Measurements from ENCODE around the gene BATF3. TPM values are rescaled to one million over a fixed set of nuclear protein-coding genes. Genes with fewer than 3 reads are reported as not detected.
A peak's percentile ranks its signal among the peaks of the same experiment; 100 is the strongest.

Gene BATF3
- total RNA-seq, result 1 to 10 TPM in 1 of 2 donors, under 1 TPM in 1; 0.96 to 3.3 TPM

GRCh38 chr1:212699625-212700222 lies at the start of gene BATF3:
BATF3 (minus strand) TSS chr1:212699840; CDS start chr1:212699762, 78 bp downstream.
- H3K4me3 ChIP-seq, result peak within 1 kb of the TSS; percentile 54 to 71
- DNase-seq (ENCODE audit: low spot score), result no peak
- TF ChIP-seq CTCF (IDR thresholded peaks at IDR 0.05), result no peak

GRCh38 chr1:212746546-212746945 lies 46.9 kb upstream of the BATF3 start:
- Histone ChIP-seq H3K27me3 (no peaks in the 10 kb centered on the region), H3K27ac (no peak overlapping the region), H3K4me1 (peaks cover 0 to 8% of the 10 kb centered on the region in 2 donors), H3K9me3 (no peaks in the 10 kb centered on the region), H3K36me3 (no peaks in the 10 kb centered on the region), H3K4me3 (no peak overlapping the region)
- no peak for TF ChIP-seq CTCF (IDR thresholded peaks at IDR 0.05)
- DNase-seq (ENCODE audit: low spot score), result no peak

More at GRCh38 chr1:212699625-212700222, at the start of gene BATF3:
- Histone ChIP-seq H3K27ac (peak within 1 kb of the TSS; percentile 77 to 80), H3K4me1 (peaks cover 0 to 31% of the 10 kb centered on the region in 2 donors), H3K27me3 (peaks cover 0 to 7% of the 10 kb centered on the region in 2 donors), H3K9me3 (no peaks in the 10 kb centered on the region), H3K36me3 (no peaks in the 10 kb centered on the region)

GRCh38 chr1:212745303-212745702 lies 45.7 kb upstream of the BATF3 start:
- no peaks in the 10 kb centered on the region for H3K27me3 ChIP-seq
- H3K4me3 ChIP-seq, result no peak overlapping the region
- no peak for DNase-seq (ENCODE audit: low spot score)
- H3K9me3 ChIP-seq, result no peaks in the 10 kb centered on the region
- TF ChIP-seq CTCF (IDR thresholded peaks at IDR 0.05), result no peak
- H3K36me3 ChIP-seq, result no peaks in the 10 kb centered on the region
- no peak overlapping the region for H3K27ac ChIP-seq
- H3K4me1 ChIP-seq, result peaks cover 0 to 8% of the 10 kb centered on the region in 2 donors

GRCh38 chr1:212743901-212744475 lies 44.3 kb upstream of the BATF3 start:
- Histone ChIP-seq H3K27ac (no peak overlapping the region), H3K4me3 (no peak overlapping the region), H3K36me3 (no peaks in the 10 kb centered on the region), H3K9me3 (no peaks in the 10 kb centered on the region), H3K27me3 (no peaks in the 10 kb centered on the region), H3K4me1 (no peaks in the 10 kb centered on the region)
- DNase-seq (ENCODE audit: low spot score), result no peak
- TF ChIP-seq CTCF (IDR thresholded peaks at IDR 0.05), result no peak

- no peak for DNase-seq (ENCODE audit: low spot score)
These were observed 38.7 kb upstream of the BATF3 start for GRCh38 chr1:212738330-212738729.

More at GRCh38 chr1:212738330-212738729, 38.7 kb upstream of the BATF3 start:
- TF ChIP-seq CTCF (IDR thresholded peaks at IDR 0.05), result no peak
- H3K4me3 ChIP-seq, result no peak overlapping the region
- no peaks in the 10 kb centered on the region for H3K27me3 ChIP-seq
- H3K27ac ChIP-seq, result no peak overlapping the region
- no peaks in the 10 kb centered on the region for H3K4me1 ChIP-seq
- H3K36me3 ChIP-seq, result no peaks in the 10 kb centered on the region
- H3K9me3 ChIP-seq, result no peaks in the 10 kb centered on the region

All from right atrium auricular region (tissue), 2 donors.